NOMO-1 treated with DMSO at 0.1 percent for 48 hours (cell line): ENCODE measurements around the gene CCNF.
A peak's percentile ranks its signal among the peaks of the same experiment; 100 is the strongest.

ENCODE experiments used
- DNase-seq: peaks from one replicate; lab custom pipeline; 2025; ENCODE audit not compliant: unreplicated experiment; lab: John Stamatoyannopoulos, UW

Gene CCNF

GRCh38 chr16:2499890-2500429, 70.7 kb downstream of the CCNF start:
- DNase-seq: no peak

- DNase-seq: no peak
These were observed 71.2 kb downstream of the CCNF start for GRCh38 chr16:2500430-2500917.

GRCh38 chr16:2500918-2501750, 71.9 kb downstream of the CCNF start:
- DNase-seq: peak; percentile 70

GRCh38 chr16:2501946-2502895, 73.0 kb downstream of the CCNF start:
- no peak for DNase-seq

- no peak for DNase-seq
These were observed 76.4 kb downstream of the CCNF start for GRCh38 chr16:2505695-2506094.

GRCh38 chr16:2507052-2507659, 77.9 kb downstream of the CCNF start:
- peak; percentile 84 for DNase-seq

- DNase-seq: peak; percentile 58
These were observed 78.4 kb downstream of the CCNF start for GRCh38 chr16:2507665-2508064.
